Measurements from ENCODE around the gene TEX28.
"Not testable (repeated sequence)": the region's sequence is repeated elsewhere in the genome, so short reads cannot be mapped to it uniquely, and the experiment has no call there.

GRCh38 chrX:154258711-154259110 is 36.2 kb downstream of the TEX28 start:
- not testable (repeated sequence) for TF ChIP-seq POLR2A (IDR thresholded peaks at IDR 0.05)
- TF ChIP-seq, protein P1, sequence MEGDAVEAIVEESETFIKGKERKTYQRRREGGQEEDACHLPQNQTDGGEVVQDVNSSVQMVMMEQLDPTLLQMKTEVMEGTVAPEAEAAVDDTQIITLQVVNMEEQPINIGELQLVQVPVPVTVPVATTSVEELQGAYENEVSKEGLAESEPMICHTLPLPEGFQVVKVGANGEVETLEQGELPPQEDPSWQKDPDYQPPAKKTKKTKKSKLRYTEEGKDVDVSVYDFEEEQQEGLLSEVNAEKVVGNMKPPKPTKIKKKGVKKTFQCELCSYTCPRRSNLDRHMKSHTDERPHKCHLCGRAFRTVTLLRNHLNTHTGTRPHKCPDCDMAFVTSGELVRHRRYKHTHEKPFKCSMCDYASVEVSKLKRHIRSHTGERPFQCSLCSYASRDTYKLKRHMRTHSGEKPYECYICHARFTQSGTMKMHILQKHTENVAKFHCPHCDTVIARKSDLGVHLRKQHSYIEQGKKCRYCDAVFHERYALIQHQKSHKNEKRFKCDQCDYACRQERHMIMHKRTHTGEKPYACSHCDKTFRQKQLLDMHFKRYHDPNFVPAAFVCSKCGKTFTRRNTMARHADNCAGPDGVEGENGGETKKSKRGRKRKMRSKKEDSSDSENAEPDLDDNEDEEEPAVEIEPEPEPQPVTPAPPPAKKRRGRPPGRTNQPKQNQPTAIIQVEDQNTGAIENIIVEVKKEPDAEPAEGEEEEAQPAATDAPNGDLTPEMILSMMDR (IDR thresholded peaks at IDR 0.05 in 4 of 5, conservative IDR thresholded peaks at IDR 0.05 in 1 of 5): not testable (repeated sequence)
